Endothelial cell of umbilical vein (primary cell): ENCODE results near the gene RBM47. TPM values are rescaled to one million over a fixed set of nuclear protein-coding genes. Genes with fewer than 3 reads are reported as not detected.

Experiments used
- BruUV-seq: library from RNA; stranded (reverse); fragments of 400-500 nt; replicated peaks from 2 replicates; lab custom pipeline; 2021; lab: Mats Ljungman, UMichigan
- CTCF ChIA-PET: fragments of 300-600, 350-600 bp; sonication (Branson Sonifier 250); formaldehyde crosslinking; loops from one replicate; lab custom pipeline; 2021; ENCODE audit warnings: antibody characterized with exemption, inconsistent platforms; lab: Charles Lee
- POLR2A ChIA-PET: fragments of 300-600, 350-600 bp; sonication (Branson Sonifier 250); formaldehyde crosslinking; loops from one replicate; lab custom pipeline; 2021; ENCODE audit warnings: antibody characterized with exemption, inconsistent platforms; lab: Charles Lee
- DNase-seq: peaks from one replicate; pipeline ENCODE4 v3.0.0-alpha.2; 2011; ENCODE audit warnings: low read depth, low spot score
- FAIRE-seq: peaks from 2 replicates; lab custom pipeline; 2011; peaks lifted over from hg19 to GRCh38; lab: Jason Lieb, UNC
- H2AFZ ChIP-seq: 2 replicates; pipeline ENCODE4 v1.6.0; 2012; ENCODE audit warnings: low read depth, low read length, control low read depth, inconsistent platforms
- H3K27ac ChIP-seq: 2 replicates; pipeline ENCODE4 v1.5.1; 2011; ENCODE audit warnings: low read depth, mild to moderate bottlenecking, control low read depth, low read length, moderate library complexity; ENCODE audit not compliant: insufficient read depth
- H3K27me3 ChIP-seq, 2 experiments: 2 replicates each; pipeline versions ENCODE4 v1.6.0 to v1.6.1; 2011; ENCODE audit warnings: low read length in 2 of 2, mixed read lengths in 1 of 2; ENCODE audit not compliant: control insufficient read depth in 2 of 2, insufficient read depth in 2 of 2
- H3K36me3 ChIP-seq, 2 experiments: 2 replicates in 1 of 2; 3 replicates in 1 of 2; pipeline ENCODE4 v1.5.1; 2011; ENCODE audit warnings: low read length in 2 of 2, mild to moderate bottlenecking in 1 of 2, moderate library complexity in 1 of 2; ENCODE audit not compliant: control insufficient read depth in 2 of 2, insufficient read depth in 2 of 2; ENCODE audit errors: extremely low read depth in 1 of 2
- H3K4me1 ChIP-seq: 3 replicates; pipeline ENCODE4 v1.5.1; 2011; ENCODE audit warnings: mild to moderate bottlenecking, low read length; ENCODE audit not compliant: control insufficient read depth, insufficient read depth; ENCODE audit errors: extremely low read depth
- H3K4me2 ChIP-seq: 2 replicates; pipeline ENCODE4 v1.6.1; 2011; ENCODE audit warnings: low read length, control low read depth, mixed read lengths; ENCODE audit not compliant: insufficient read depth
- H3K4me3 ChIP-seq, 3 experiments: fragments of 200-600 bp in 1 of 3; sonication (generic), shearing (Covaris generic) in 1 of 3; replicated peaks in 1 of 3; 2 replicates each; pipeline ENCODE4 v1.5.1; 2011 to 2016; ENCODE audit warnings: control low read depth in 3 of 3, low read length in 3 of 3, mild to moderate bottlenecking in 2 of 3, inconsistent platforms in 1 of 3, low read depth in 1 of 3, moderate library complexity in 1 of 3; ENCODE audit not compliant: insufficient read depth in 1 of 3
- H3K79me2 ChIP-seq: 2 replicates; pipeline ENCODE4 v1.6.0; 2012; ENCODE audit warnings: low read length, inconsistent platforms; ENCODE audit not compliant: control insufficient read depth, insufficient read depth
- H3K9ac ChIP-seq: replicated peaks from 2 replicates; pipeline ENCODE3; 2011; ENCODE audit warnings: low read length, control low read depth; ENCODE audit not compliant: insufficient read depth; ENCODE audit errors: extremely low read depth
- H3K9me1 ChIP-seq: replicated peaks from 3 replicates; pipeline ENCODE4 v1.6.0; 2011; ENCODE audit warnings: mild to moderate bottlenecking, low read length; ENCODE audit not compliant: control insufficient read depth, insufficient read depth; ENCODE audit errors: extremely low read depth
- H3K9me3 ChIP-seq: replicated peaks from 2 replicates; pipeline ENCODE4 v1.5.1; 2012; ENCODE audit warnings: low read length, inconsistent platforms; ENCODE audit not compliant: control insufficient read depth, insufficient read depth
- H4K20me1 ChIP-seq: replicated peaks from 2 replicates; pipeline ENCODE3; 2011; ENCODE audit warnings: mild to moderate bottlenecking, low read length; ENCODE audit not compliant: control insufficient read depth, insufficient read depth; ENCODE audit errors: extremely low read depth
- EZH2 ChIP-seq: IDR thresholded peaks from 2 replicates; pipeline ENCODE4 v1.6.1; 2012; ENCODE audit warnings: borderline replicate concordance, low read depth, mild to moderate bottlenecking, moderate library complexity, low read length, inconsistent platforms; ENCODE audit not compliant: severe bottlenecking
- GATA2 ChIP-seq: IDR thresholded peaks from 2 replicates; pipeline ENCODE4 v1.7.0; 2011; ENCODE audit warnings: low read depth, mild to moderate bottlenecking, moderate library complexity, mixed read lengths, low read length; ENCODE audit not compliant: insufficient read length, insufficient read depth
- JUN ChIP-seq: IDR thresholded peaks from 2 replicates; pipeline ENCODE4 v1.6.1; 2011; ENCODE audit warnings: borderline replicate concordance, low read depth; ENCODE audit not compliant: insufficient read length, insufficient read depth
- MYC ChIP-seq: IDR thresholded peaks from one replicate; pipeline ENCODE4 v1.6.1; 2011; ENCODE audit warnings: mild to moderate bottlenecking, low read depth, low read length
- POLR2A ChIP-seq: IDR thresholded peaks from 2 replicates; pipeline ENCODE4 v1.6.1; 2012; ENCODE audit warnings: low read depth, mild to moderate bottlenecking, control low read depth, low read length
- POLR2AphosphoS5 ChIP-seq: IDR thresholded peaks from 2 replicates; pipeline ENCODE4 v1.6.1; 2012; ENCODE audit warnings: low read depth, mild to moderate bottlenecking, control low read depth, low read length, moderate library complexity; ENCODE audit not compliant: insufficient read depth
- dilution Hi-C: fragments of 300-500 bp; cut with MboI; formaldehyde crosslinking; loops from one replicate; pipeline ENCODE4 v1.15.0; 2019; ENCODE audit warnings: low sequenced_read_pairs; ENCODE audit not compliant: extremely low pct_ligation_motif_present
- intact Hi-C: fragments of 100-400 bp; cut with micrococcal nuclease; formaldehyde crosslinking; loops from one replicate; pipeline ENCODE4 v1.10.0; 2022
- polyA plus RNA-seq, 4 experiments: library from polyadenylated mRNA; depleted of rRNA in 3 of 4; stranded (reverse) in 3 of 4; unstranded in 1 of 4; fragments of >200 nt; gene quantifications; 2 replicates each; pipeline versions ENCODE4 v1.2.1 to v1.2.3, GENCODE V29; 2011 to 2012; ENCODE audit warnings: missing spikeins in 1 of 4
- total RNA-seq: library from RNA; stranded (reverse); gene quantifications from 2 replicates; pipeline ENCODE4 v1.2.3, GENCODE V29; 2021
- TF ChIP-seq, protein P1 (sequence below), 2 donors: IDR thresholded peaks; 1 replicate in 1 of 2; 2 replicates in 1 of 2; pipeline ENCODE4 v1.5.1; 2011; ENCODE audit warnings: low read length in 2 of 2, mild to moderate bottlenecking in 2 of 2, moderate library complexity in 2 of 2, control low read depth in 1 of 2, inconsistent platforms in 1 of 2, low read depth in 1 of 2; ENCODE audit not compliant: insufficient read depth in 1 of 2; ENCODE audit errors: extremely low read depth in 1 of 2

The RBM47 gene
- total and polyA plus RNA-seq, 2 donors (not counting 3 experiments of a cell fraction or from before 2014, with no cell fraction given): not detected

DNA sequence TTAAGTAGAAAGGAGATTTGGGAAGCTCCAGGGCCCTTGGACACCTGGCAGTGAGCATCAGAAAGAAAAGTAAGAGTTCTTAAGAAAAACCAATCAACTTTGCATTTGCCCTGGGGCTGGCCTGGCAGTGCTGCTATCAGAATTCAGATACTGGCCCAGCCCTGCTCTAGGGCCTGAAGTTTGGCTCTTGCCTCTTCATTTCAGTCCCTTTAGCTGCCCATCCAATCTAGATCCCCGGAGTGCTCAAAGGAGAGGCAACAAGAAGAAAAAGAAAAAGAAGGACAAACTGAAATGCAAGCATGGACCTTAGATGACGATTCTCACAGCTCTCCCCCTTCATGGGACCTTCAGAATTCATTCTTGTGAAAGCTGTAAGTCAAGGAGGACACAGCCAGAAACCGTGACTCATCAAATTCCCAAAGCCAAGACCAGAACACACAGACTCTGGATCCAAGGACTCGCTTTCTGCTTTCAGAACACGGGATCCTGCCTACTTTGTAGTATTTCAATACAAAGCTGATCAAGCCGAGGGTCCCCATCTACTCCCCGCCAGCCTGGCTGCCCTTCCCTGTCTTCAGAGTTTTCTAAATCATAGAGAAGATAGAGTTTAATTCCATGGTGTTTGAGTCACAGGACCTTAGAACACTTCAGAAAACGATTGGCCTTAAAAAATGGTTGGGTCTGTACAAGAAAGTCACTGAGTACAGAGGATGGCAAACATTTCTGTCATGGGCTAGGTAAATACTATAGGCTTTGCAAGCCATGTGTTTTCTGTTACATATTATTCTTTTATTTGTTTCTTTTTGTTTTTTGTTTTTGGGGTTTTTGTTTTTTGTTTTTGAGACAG lies 103.7 kb downstream of the RBM47 start:
- CTCF ChIA-PET: interaction anchor here (0.7 kb wide), 1 partner anchor 147 kb away, joined by 4 read pairs; no protein-coding TSS in a partner anchor
- no peak overlapping the region for H3K4me2 ChIP-seq

More for the DNA sequence above, 103.7 kb downstream of the RBM47 start:
- POLR2A ChIA-PET: no interaction called here
- H3K36me3 ChIP-seq: no peaks in the 10 kb centered on the region
- dilution Hi-C loops: no loop called here
- H3K4me3 ChIP-seq: no peak overlapping the region
- H3K4me1 ChIP-seq: no peaks in the 10 kb centered on the region
- intact Hi-C loops: no loop called here
- no peaks in the 10 kb centered on the region for H3K9me1 ChIP-seq
- FAIRE-seq (no peak), DNase-seq (no peak)
- no peaks in the 10 kb centered on the region for H3K27me3 ChIP-seq
- no peak overlapping the region for H3K9ac ChIP-seq
- no peaks in the 10 kb centered on the region for H3K79me2 ChIP-seq
- no peaks in the 10 kb centered on the region for H4K20me1 ChIP-seq
- H3K27ac ChIP-seq: no peak overlapping the region
- no TSS peak for BruUV-seq
- no peak overlapping the region for H2AFZ ChIP-seq
- TF ChIP-seq POLR2AphosphoS5 (no peak), MYC (no peak), POLR2A (no peak), GATA2 (no peak), JUN (no peak), EZH2 (no peak)
- TF ChIP-seq, protein P1, sequence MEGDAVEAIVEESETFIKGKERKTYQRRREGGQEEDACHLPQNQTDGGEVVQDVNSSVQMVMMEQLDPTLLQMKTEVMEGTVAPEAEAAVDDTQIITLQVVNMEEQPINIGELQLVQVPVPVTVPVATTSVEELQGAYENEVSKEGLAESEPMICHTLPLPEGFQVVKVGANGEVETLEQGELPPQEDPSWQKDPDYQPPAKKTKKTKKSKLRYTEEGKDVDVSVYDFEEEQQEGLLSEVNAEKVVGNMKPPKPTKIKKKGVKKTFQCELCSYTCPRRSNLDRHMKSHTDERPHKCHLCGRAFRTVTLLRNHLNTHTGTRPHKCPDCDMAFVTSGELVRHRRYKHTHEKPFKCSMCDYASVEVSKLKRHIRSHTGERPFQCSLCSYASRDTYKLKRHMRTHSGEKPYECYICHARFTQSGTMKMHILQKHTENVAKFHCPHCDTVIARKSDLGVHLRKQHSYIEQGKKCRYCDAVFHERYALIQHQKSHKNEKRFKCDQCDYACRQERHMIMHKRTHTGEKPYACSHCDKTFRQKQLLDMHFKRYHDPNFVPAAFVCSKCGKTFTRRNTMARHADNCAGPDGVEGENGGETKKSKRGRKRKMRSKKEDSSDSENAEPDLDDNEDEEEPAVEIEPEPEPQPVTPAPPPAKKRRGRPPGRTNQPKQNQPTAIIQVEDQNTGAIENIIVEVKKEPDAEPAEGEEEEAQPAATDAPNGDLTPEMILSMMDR (IDR thresholded peaks at IDR 0.05; ENCODE audit: extremely low read depth in 1 of 2, insufficient read depth in 1 of 2, low read depth in 1 of 2, low read length in 2 of 2): no peak
- H3K9me3 ChIP-seq: no peaks in the 10 kb centered on the region
